Measurements from ENCODE around the gene PARD3. TPM values are rescaled to one million over a fixed set of nuclear protein-coding genes. Genes with fewer than 3 reads are reported as not detected.

PARD3 gene
- total RNA-seq, 1 experiment from 2014 or later, result 154 TPM

DNA sequence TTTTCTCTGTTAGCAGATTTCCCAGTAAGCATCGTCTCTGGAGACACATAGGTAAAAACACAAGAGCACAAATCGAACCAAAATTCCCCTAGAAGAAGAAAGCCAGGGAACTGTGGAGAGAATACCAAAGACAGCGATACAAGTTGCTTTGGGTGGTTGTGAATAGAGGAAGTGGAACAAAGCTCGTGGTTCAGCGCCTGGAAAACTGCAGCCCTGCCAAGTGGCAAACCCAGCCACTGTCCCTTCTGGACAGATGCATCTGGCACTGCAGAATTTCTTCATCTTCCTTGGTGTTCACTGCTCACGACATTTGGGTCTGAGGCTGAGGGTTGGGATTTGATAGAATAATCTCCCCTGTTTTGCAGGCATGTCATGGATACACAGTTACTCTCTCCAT lies 733.8 kb downstream of the PARD3 start:
- Histone ChIP-seq H2AFZ (ENCODE audit: low read length) (no peak overlapping the region), H3K9ac (ENCODE audit: low read length) (no peak overlapping the region), H3K36me3 (ENCODE audit: low read depth, low read length) (no peaks in the 10 kb centered on the region), H3K27me3 (ENCODE audit: low read length) (no peaks in the 10 kb centered on the region), H3K4me1 (ENCODE audit: insufficient read depth, low read length) (no peaks in the 10 kb centered on the region), H4K20me1 (ENCODE audit: low read length) (no peaks in the 10 kb centered on the region), H3K27ac (ENCODE audit: low read length) (no peak overlapping the region), H3K4me2 (ENCODE audit: low read length) (no peak overlapping the region), H3K9me2 (replicated peaks; ENCODE audit: low read length) (no peaks in the 10 kb centered on the region), H3K9me3 (ENCODE audit: low read length) (peaks cover 6% of the 10 kb centered on the region; the same call in 1 of the 2 replicates), H3K79me2 (ENCODE audit: low read length) (no peaks in the 10 kb centered on the region), H3F3A (ENCODE audit: low read length, unreplicated experiment) (no peaks in the 10 kb centered on the region), H3K4me3 (ENCODE audit: low read length) (no peak overlapping the region)
- no TSS peak for BruUV-seq (replicated peaks)
- intact Hi-C loops (cut with micrococcal nuclease), result no loop called here
- TF ChIP-seq, protein P1, sequence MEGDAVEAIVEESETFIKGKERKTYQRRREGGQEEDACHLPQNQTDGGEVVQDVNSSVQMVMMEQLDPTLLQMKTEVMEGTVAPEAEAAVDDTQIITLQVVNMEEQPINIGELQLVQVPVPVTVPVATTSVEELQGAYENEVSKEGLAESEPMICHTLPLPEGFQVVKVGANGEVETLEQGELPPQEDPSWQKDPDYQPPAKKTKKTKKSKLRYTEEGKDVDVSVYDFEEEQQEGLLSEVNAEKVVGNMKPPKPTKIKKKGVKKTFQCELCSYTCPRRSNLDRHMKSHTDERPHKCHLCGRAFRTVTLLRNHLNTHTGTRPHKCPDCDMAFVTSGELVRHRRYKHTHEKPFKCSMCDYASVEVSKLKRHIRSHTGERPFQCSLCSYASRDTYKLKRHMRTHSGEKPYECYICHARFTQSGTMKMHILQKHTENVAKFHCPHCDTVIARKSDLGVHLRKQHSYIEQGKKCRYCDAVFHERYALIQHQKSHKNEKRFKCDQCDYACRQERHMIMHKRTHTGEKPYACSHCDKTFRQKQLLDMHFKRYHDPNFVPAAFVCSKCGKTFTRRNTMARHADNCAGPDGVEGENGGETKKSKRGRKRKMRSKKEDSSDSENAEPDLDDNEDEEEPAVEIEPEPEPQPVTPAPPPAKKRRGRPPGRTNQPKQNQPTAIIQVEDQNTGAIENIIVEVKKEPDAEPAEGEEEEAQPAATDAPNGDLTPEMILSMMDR (conservative IDR thresholded peaks at IDR 0.05; ENCODE audit: low read depth, low read length), result no peak
- no peak for TF ChIP-seq EZH2phosphoT487 (IDR thresholded peaks at IDR 0.05; ENCODE audit: borderline replicate concordance, low read length)
- TF ChIP-seq EZH2 (IDR thresholded peaks at IDR 0.05; ENCODE audit: low read length, unreplicated experiment), result no peak
- no peak for DNase-seq
- CTCF ChIA-PET, result interaction anchor here (0.6 kb wide), 1 partner anchor 762 kb away, joined by 4 read pairs; no protein-coding TSS in a partner anchor
- POLR2A ChIA-PET (ENCODE audit: unreplicated experiment), result no interaction called here
- no peak for ATAC-seq

DNA sequence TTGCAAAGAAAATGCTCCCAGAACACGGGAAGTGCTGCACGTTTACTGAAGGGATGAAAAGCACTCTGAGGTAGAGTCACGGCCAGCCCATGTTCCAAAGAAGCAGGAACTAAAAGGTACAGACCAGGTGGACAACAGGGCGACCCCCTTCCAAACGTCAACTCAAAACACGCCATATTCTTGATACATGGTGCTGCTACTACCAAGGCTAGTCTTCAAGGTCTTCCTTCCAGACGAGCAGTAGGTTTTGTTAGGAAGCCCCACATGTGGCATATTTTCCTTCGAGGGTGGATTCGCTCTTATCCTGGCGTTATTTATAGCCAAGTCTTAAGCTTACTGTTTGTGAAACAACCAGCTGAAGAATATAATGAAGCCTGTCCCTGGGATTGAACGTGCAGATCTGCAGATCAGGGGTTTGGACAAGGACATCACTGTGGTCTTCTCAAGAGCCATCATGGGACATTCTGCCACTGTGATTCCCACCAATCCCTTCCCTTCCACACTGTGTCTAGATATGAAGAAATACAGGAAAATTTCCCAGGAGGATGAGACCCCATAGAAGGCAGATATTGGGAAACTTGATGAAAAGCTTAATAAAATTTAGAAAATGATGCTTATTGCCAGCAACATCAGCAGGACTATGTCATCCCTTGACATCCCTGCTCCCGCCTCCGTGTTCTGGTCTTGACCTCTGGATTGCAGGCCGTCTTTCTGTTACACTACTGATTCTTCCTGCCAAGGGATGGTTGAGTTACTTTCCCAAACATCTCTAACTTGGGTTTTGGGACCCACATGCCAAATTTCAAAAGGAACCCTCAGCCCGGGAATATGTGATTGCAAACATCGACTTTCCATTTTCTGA lies 734.4 kb downstream of the PARD3 start:
- Histone ChIP-seq H3K27ac (ENCODE audit: low read length) (no peak overlapping the region), H4K20me1 (ENCODE audit: low read length) (no peaks in the 10 kb centered on the region), H3K36me3 (ENCODE audit: low read depth, low read length) (no peaks in the 10 kb centered on the region), H3K79me2 (ENCODE audit: low read length) (no peaks in the 10 kb centered on the region), H3K4me2 (ENCODE audit: low read length) (no peak overlapping the region), H3F3A (ENCODE audit: low read length, unreplicated experiment) (no peaks in the 10 kb centered on the region), H3K9ac (ENCODE audit: low read length) (no peak overlapping the region), H3K27me3 (ENCODE audit: low read length) (no peaks in the 10 kb centered on the region), H2AFZ (ENCODE audit: low read length) (no peak overlapping the region), H3K4me3 (ENCODE audit: low read length) (no peak overlapping the region), H3K4me1 (ENCODE audit: insufficient read depth, low read length) (no peaks in the 10 kb centered on the region), H3K9me3 (ENCODE audit: low read length) (peaks cover 6% of the 10 kb centered on the region; the same call in 1 of the 2 replicates), H3K9me2 (replicated peaks; ENCODE audit: low read length) (no peaks in the 10 kb centered on the region)
- DNase-seq (no peak), ATAC-seq (no peak)
- TF ChIP-seq, protein P1 (conservative IDR thresholded peaks at IDR 0.05; ENCODE audit: low read depth, low read length), result no peak
- TF ChIP-seq EZH2phosphoT487 (IDR thresholded peaks at IDR 0.05; ENCODE audit: borderline replicate concordance, low read length) (no peak), EZH2 (IDR thresholded peaks at IDR 0.05; ENCODE audit: low read length, unreplicated experiment) (no peak)
- intact Hi-C loops (cut with micrococcal nuclease), result no loop called here
- POLR2A ChIA-PET (ENCODE audit: unreplicated experiment), result no interaction called here
- no TSS peak for BruUV-seq (replicated peaks)
- CTCF ChIA-PET, result no interaction called here
